Measurements from ENCODE around the gene MAP3K7CL. TPM values are rescaled to one million over a fixed set of nuclear protein-coding genes. Genes with fewer than 3 reads are reported as not detected.

MAP3K7CL gene
- total RNA-seq, 1 experiment from 2014 or later: 0.31 TPM

DNA sequence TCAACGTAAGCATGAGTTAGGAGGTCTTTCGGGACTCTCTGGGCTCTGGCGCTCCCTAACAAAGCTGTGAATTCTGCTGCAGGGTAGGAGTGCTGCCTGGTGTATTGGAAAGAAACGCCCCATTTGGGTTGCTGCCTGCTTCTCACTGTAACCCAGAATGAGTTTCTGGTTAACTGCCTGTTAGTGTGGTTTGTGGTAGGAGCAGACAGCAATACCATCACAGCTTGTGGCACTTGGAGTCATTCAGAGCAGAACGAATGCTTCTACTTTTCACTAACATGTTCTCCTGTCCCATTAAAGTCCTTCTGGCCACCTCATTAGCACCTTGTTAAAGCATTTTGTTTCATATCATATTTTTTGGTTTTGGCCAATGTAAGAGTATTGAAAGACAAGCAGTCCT, 18.1 kb downstream of the MAP3K7CL start:
- Histone ChIP-seq H3K27me3 (ENCODE audit: control insufficient read depth, insufficient read depth, low read length) (no peaks in the 10 kb centered on the region), H3K36me3 (ENCODE audit: control insufficient read depth, insufficient read depth, low read length) (no peaks in the 10 kb centered on the region), H3K27ac (ENCODE audit: low read length) (no peak overlapping the region), H3K4me3 (ENCODE audit: low read depth in 2 of 2, low read length in 2 of 2) (no peak overlapping the region), H3K4me1 (ENCODE audit: control insufficient read depth, insufficient read depth, low read length) (no peaks in the 10 kb centered on the region), H3K9me3 (ENCODE audit: control insufficient read depth, insufficient read depth, low read depth, low read length) (no peaks in the 10 kb centered on the region)
- POLR2A ChIA-PET: no interaction called here
- DNase-seq (ENCODE audit: low read depth, low spot score) (no peak), ATAC-seq (no peak)
- in situ Hi-C loops (cut with HindIII; ENCODE audit: low pct_unique_long_range_greater_than_20kb, low sequenced_read_pairs) (no loop called here), intact Hi-C loops (cut with micrococcal nuclease; ENCODE audit: unreplicated experiment) (no loop called here)
- CTCF ChIA-PET: no interaction called here
- no TSS peak for BruUV-seq (replicated peaks)
- TF ChIP-seq, protein P1, sequence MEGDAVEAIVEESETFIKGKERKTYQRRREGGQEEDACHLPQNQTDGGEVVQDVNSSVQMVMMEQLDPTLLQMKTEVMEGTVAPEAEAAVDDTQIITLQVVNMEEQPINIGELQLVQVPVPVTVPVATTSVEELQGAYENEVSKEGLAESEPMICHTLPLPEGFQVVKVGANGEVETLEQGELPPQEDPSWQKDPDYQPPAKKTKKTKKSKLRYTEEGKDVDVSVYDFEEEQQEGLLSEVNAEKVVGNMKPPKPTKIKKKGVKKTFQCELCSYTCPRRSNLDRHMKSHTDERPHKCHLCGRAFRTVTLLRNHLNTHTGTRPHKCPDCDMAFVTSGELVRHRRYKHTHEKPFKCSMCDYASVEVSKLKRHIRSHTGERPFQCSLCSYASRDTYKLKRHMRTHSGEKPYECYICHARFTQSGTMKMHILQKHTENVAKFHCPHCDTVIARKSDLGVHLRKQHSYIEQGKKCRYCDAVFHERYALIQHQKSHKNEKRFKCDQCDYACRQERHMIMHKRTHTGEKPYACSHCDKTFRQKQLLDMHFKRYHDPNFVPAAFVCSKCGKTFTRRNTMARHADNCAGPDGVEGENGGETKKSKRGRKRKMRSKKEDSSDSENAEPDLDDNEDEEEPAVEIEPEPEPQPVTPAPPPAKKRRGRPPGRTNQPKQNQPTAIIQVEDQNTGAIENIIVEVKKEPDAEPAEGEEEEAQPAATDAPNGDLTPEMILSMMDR (IDR thresholded peaks at IDR 0.05): no peak
- TF ChIP-seq POLR2AphosphoS5 (IDR thresholded peaks at IDR 0.05; ENCODE audit: low read depth, low read length): no peak
- no peak for TF ChIP-seq TCF7L2 (IDR thresholded peaks at IDR 0.05; ENCODE audit: low read depth, low read length)

DNA sequence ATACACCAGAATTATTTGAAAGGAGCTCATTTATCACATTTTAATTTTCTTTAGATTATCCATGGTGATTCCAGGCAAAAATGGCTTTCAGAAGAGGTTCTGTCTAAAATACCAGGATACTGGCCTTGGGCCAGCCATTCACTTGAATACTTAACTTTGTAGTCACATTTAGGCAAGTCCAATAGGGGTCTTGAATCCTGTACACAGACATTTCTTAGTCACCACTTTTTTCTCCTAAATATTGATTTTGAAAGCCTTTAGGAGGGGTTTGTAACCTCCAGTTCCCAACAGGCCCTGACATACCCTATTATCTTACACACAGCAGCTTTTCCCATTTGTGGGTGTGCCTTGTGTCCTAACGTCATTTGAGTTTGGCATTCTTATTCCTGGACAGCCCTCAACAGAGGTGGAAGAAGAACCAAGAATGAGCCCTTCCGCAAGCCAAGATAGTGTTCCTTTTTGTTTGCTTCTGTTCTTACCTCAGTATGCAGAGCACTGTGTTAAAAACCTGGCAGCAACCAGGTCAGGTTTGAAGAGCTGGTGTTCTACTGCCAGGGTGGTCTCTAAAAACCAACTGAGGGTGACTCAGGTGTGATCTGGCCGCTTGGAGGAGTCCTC, 19.5 kb downstream of the MAP3K7CL start:
- no peaks in the 10 kb centered on the region for H3K4me1 ChIP-seq (ENCODE audit: control insufficient read depth, insufficient read depth, low read length)
- ATAC-seq (no peak), DNase-seq (ENCODE audit: low read depth, low spot score) (no peak)
- no peak overlapping the region for H3K27ac ChIP-seq (ENCODE audit: low read length)
- H3K9me3 ChIP-seq (ENCODE audit: control insufficient read depth, insufficient read depth, low read depth, low read length): no peaks in the 10 kb centered on the region
- BruUV-seq (replicated peaks): no TSS peak
- H3K36me3 ChIP-seq (ENCODE audit: control insufficient read depth, insufficient read depth, low read length): no peaks in the 10 kb centered on the region
- in situ Hi-C loops (cut with HindIII; ENCODE audit: low pct_unique_long_range_greater_than_20kb, low sequenced_read_pairs): no loop called here
- intact Hi-C loops (cut with micrococcal nuclease; ENCODE audit: unreplicated experiment): no loop called here
- TF ChIP-seq SIN3A (IDR thresholded peaks at IDR 0.05; ENCODE audit: borderline replicate concordance, insufficient read depth, low read depth, low read length): no peak
- no peak for TF ChIP-seq TCF7L2 (IDR thresholded peaks at IDR 0.05; ENCODE audit: low read depth, low read length)
- TF ChIP-seq, protein P1 (IDR thresholded peaks at IDR 0.05): no peak
- no peak for TF ChIP-seq POLR2AphosphoS5 (IDR thresholded peaks at IDR 0.05; ENCODE audit: low read depth, low read length)
- TF ChIP-seq, protein P2, sequence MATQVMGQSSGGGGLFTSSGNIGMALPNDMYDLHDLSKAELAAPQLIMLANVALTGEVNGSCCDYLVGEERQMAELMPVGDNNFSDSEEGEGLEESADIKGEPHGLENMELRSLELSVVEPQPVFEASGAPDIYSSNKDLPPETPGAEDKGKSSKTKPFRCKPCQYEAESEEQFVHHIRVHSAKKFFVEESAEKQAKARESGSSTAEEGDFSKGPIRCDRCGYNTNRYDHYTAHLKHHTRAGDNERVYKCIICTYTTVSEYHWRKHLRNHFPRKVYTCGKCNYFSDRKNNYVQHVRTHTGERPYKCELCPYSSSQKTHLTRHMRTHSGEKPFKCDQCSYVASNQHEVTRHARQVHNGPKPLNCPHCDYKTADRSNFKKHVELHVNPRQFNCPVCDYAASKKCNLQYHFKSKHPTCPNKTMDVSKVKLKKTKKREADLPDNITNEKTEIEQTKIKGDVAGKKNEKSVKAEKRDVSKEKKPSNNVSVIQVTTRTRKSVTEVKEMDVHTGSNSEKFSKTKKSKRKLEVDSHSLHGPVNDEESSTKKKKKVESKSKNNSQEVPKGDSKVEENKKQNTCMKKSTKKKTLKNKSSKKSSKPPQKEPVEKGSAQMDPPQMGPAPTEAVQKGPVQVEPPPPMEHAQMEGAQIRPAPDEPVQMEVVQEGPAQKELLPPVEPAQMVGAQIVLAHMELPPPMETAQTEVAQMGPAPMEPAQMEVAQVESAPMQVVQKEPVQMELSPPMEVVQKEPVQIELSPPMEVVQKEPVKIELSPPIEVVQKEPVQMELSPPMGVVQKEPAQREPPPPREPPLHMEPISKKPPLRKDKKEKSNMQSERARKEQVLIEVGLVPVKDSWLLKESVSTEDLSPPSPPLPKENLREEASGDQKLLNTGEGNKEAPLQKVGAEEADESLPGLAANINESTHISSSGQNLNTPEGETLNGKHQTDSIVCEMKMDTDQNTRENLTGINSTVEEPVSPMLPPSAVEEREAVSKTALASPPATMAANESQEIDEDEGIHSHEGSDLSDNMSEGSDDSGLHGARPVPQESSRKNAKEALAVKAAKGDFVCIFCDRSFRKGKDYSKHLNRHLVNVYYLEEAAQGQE (IDR thresholded peaks at IDR 0.05; ENCODE audit: insufficient read depth in 1 of 2, low read depth in 2 of 2, low read length in 1 of 2): no peak
- POLR2A ChIA-PET: no interaction called here
- H3K4me3 ChIP-seq (ENCODE audit: low read depth in 2 of 2, low read length in 2 of 2): no peak overlapping the region
- no peaks in the 10 kb centered on the region; the same call in 1 of the 2 replicates for H3K27me3 ChIP-seq (ENCODE audit: control insufficient read depth, insufficient read depth, low read length)
- CTCF ChIA-PET: no interaction called here

Data from Panc1 (cell line).